Femur (tissue), 1 donor: Measurements from ENCODE around the gene DPH2.
A peak's percentile ranks its signal among the peaks of the same experiment; 100 is the strongest.

Experiments
- DNase-seq: peaks from one replicate; pipeline ENCODE4 v3.0.0-alpha.2; 2017

Gene DPH2

GRCh38 chr1:43985984-43986595 lies 16.3 kb downstream of the DPH2 start:
- no peak for DNase-seq

- no peak for DNase-seq
These were observed 16.9 kb downstream of the DPH2 start for GRCh38 chr1:43986712-43987111.

- no peak for DNase-seq
These were observed 17.5 kb downstream of the DPH2 start for GRCh38 chr1:43987159-43987902.

- no peak for DNase-seq
These were observed 20.7 kb downstream of the DPH2 start for GRCh38 chr1:43990271-43991199.

- no peak for DNase-seq
These were observed 21.3 kb downstream of the DPH2 start for GRCh38 chr1:43991200-43991475.

- peak; percentile 88 for DNase-seq
These were observed 21.8 kb downstream of the DPH2 start, which contains the start of gene CCDC24 for GRCh38 chr1:43991476-43992231. TSS of gene CCDC24 (plus strand) at chr1:43991599. CDS start at chr1:43991879, 280 bp downstream.

GRCh38 chr1:43992232-43992995 lies 22.6 kb downstream of the DPH2 start:
- DNase-seq = no peak

- no peak for DNase-seq
These were observed 23.6 kb downstream of the DPH2 start for GRCh38 chr1:43993206-43993914.

- no peak for DNase-seq
These were observed 24.3 kb downstream of the DPH2 start for GRCh38 chr1:43994071-43994470.

- DNase-seq = no peak
These were observed 25.3 kb downstream of the DPH2 start for GRCh38 chr1:43994794-43995790.

- DNase-seq = no peak
These were observed 26.3 kb downstream of the DPH2 start for GRCh38 chr1:43995984-43996732.

GRCh38 chr1:43996733-43997115 lies 26.9 kb downstream of the DPH2 start:
- DNase-seq = no peak

GRCh38 chr1:43997295-43997999 lies 27.6 kb downstream of the DPH2 start:
- no peak for DNase-seq

- DNase-seq = no peak
These were observed 28.2 kb downstream of the DPH2 start for GRCh38 chr1:43998000-43998378.

- DNase-seq = no peak
These were observed 29.6 kb downstream of the DPH2 start for GRCh38 chr1:43999455-43999854.

GRCh38 chr1:44000122-44000665 lies 30.4 kb downstream of the DPH2 start:
- no peak for DNase-seq

- DNase-seq = no peak
These were observed 32.4 kb downstream of the DPH2 start for GRCh38 chr1:44002165-44002564.

- no peak for DNase-seq
These were observed 32.9 kb downstream of the DPH2 start for GRCh38 chr1:44002606-44003157.
